Placental epithelial cell (primary cell): ENCODE data around the gene KCTD2. TPM values are rescaled to one million over a fixed set of nuclear protein-coding genes. Genes with fewer than 3 reads are reported as not detected.

ENCODE experiments used
- small RNA-seq: library from RNA; depleted of rRNA; stranded (forward); fragments of <200 nt; gene quantifications from one replicate; pipeline ENCODE3, GENCODE V24; 2012
- total RNA-seq: library from RNA; depleted of rRNA; stranded (reverse); fragments of >200 nt; gene quantifications from 2 replicates; pipeline ENCODE4 v1.2.3, GENCODE V29; 2012

KCTD2 gene
- 17.0 and 21.6 TPM in 2 replicates for total RNA-seq

GRCh38 chr17:75046407-75047289 is at the start of gene KCTD2, which contains the start of gene ATP5PD:
TSS of gene KCTD2 (plus strand) at chr17:75047225. CDS start at chr17:75047251, 26 bp downstream.
TSS of gene ATP5PD (minus strand) at chr17:75046969. CDS start at chr17:75042650, 4,319 bp downstream.

GRCh38 chr17:75012346-75013091 is 34.5 kb upstream of the KCTD2 start, which contains the start of gene MRPL58:
TSS of gene MRPL58 (plus strand) at chr17:75012670. CDS start at chr17:75012687, 17 bp downstream.

DNA sequence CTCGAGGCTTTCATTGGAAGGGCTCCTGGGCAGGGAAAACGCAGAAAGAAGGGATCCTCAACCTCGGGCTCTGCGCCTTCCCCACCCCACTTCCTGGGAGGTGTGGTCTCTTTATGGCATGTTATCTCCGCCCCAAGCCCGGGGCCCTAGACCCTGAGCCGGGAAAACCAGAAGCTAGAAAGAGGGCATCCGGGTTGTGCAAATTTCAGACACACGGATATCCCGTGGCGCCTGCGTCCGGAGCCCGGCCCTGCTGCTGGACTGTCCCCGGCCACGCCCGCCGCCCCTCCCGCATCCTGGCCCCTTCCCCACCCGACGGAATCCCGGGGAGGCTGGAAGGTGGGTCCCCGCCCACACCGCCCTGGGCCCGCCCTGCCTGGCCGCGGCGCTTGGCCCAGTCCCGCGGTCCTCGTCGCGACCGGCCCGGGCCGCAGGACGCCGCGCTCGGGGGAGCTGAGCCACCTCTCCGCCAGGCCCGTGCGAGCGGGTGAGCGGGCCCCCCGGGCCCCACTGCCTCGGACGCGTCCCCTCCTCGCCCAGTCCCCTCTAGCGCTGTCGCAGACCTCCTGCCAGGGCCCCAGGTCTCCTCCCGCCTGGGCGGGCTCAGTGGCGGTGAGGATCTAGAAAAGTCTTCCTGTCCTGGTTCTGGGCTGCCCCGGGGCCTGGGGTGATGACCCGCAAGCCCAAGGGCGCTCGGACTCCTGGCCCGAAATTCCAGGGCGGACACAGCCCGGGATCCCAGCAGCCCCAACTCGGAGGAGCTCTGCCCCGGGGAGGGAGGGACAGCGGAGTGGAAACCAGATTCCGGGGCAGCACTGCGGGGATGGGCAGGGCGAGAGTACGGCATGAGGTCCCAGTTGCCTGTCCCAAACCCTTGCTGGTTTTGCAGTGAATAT is 40.8 kb downstream of the KCTD2 start, which contains the start of gene SLC16A5:
SLC16A5 (plus strand) TSS at position 397 of the 896 bp plus-strand sequence. CDS start 5,683 bp downstream, outside the sequence.

GRCh38 chr17:75109407-75110233 is 62.6 kb downstream of the KCTD2 start, which contains the start of gene ARMC7:
TSS of gene ARMC7 (plus strand) at chr17:75109969. CDS start at chr17:75110289, 320 bp downstream.

Small RNA genes within 50 kb of the gene (small RNA-seq; reads per million reads assigned to genes)
- gene AC111186.1, result not detected
- gene RF00019, result not detected
- not detected for gene RN7SL573P
- not detected for gene RNU6-362P

Other genes starting within 250 kb of the KCTD2 start
- gene GRIN2C, start 187.3 kb upstream of the KCTD2 start, total RNA-seq, result under 0.01 and 0.11 TPM in 2 replicates
- 12.6 and 37.1 TPM in 2 replicates for gene FDXR, start 174.2 kb upstream of the KCTD2 start, total RNA-seq
- not detected in 2 replicates for gene FADS6, start 153.6 kb upstream of the KCTD2 start, total RNA-seq
- gene USH1G, start 124.0 kb upstream of the KCTD2 start, total RNA-seq, result under 0.01 and 0.22 TPM in 2 replicates
- gene OTOP2, start 123.0 kb upstream of the KCTD2 start, total RNA-seq, result not detected in 2 replicates
- gene OTOP3, start 111.3 kb upstream of the KCTD2 start, total RNA-seq, result not detected in 2 replicates
- 1.2 and 2.1 TPM in 2 replicates for gene HID1, start 74.5 kb upstream of the KCTD2 start, total RNA-seq
- gene CDR2L, start 59.6 kb upstream of the KCTD2 start, total RNA-seq, result 34.9 and 47.9 TPM in 2 replicates
- 19.2 and 42.8 TPM in 2 replicates for gene MRPL58, start 34.6 kb upstream of the KCTD2 start, total RNA-seq
- gene ATP5PD, start 256 bp upstream of the KCTD2 start, total RNA-seq, result 228 and 229 TPM in 2 replicates
- 32.4 and 34.9 TPM in 2 replicates for gene SLC16A5, start 40.7 kb downstream of the KCTD2 start, total RNA-seq
- 2.6 and 3.5 TPM in 2 replicates for gene ARMC7, start 62.7 kb downstream of the KCTD2 start, total RNA-seq
- 68.2 and 75.0 TPM in 2 replicates for gene NT5C, start 84.5 kb downstream of the KCTD2 start, total RNA-seq
- gene JPT1, start 107.3 kb downstream of the KCTD2 start, total RNA-seq, result 53.4 and 162 TPM in 2 replicates
- gene SUMO2, start 135.7 kb downstream of the KCTD2 start, total RNA-seq, result 74.1 and 119 TPM in 2 replicates
- 27.8 and 32.2 TPM in 2 replicates for gene NUP85, start 158.5 kb downstream of the KCTD2 start, total RNA-seq
- gene GGA3, start 214.4 kb downstream of the KCTD2 start, total RNA-seq, result 16.1 and 18.4 TPM in 2 replicates
- 49.5 and 85.0 TPM in 2 replicates for gene MRPS7, start 214.7 kb downstream of the KCTD2 start, total RNA-seq
- 4.4 and 5.5 TPM in 2 replicates for gene MIF4GD, start 224.0 kb downstream of the KCTD2 start, total RNA-seq
- gene SLC25A19, start 242.2 kb downstream of the KCTD2 start, total RNA-seq, result 0.79 and 1.3 TPM in 2 replicates